ENCODE data around the gene ST14. TPM values are rescaled to one million over a fixed set of nuclear protein-coding genes. Genes with fewer than 3 reads are reported as not detected.

Gene ST14
- total RNA-seq, 1 experiment from 2014 or later, result 1.8 TPM

- ChIA-PET CTCF (no interaction called here), POLR2A (no interaction called here)
- Histone ChIP-seq H3K4me1 (ENCODE audit: control insufficient read depth, insufficient read depth, low read length) (peaks cover 9% of the 10 kb centered on the region), H3K9me3 (ENCODE audit: control insufficient read depth, insufficient read depth, low read depth, low read length) (no peaks in the 10 kb centered on the region), H3K27ac (ENCODE audit: low read length) (no peak overlapping the region), H3K4me3 (ENCODE audit: low read depth in 2 of 2, low read length in 2 of 2) (no peak overlapping the region), H3K36me3 (ENCODE audit: control insufficient read depth, insufficient read depth, low read length) (peaks cover 24% of the 10 kb centered on the region; the same call in 1 of the 2 replicates), H3K27me3 (ENCODE audit: control insufficient read depth, insufficient read depth, low read length) (no peaks in the 10 kb centered on the region)
- intact Hi-C loops (cut with micrococcal nuclease; ENCODE audit: unreplicated experiment), result no loop called here
- TF ChIP-seq, protein P1, sequence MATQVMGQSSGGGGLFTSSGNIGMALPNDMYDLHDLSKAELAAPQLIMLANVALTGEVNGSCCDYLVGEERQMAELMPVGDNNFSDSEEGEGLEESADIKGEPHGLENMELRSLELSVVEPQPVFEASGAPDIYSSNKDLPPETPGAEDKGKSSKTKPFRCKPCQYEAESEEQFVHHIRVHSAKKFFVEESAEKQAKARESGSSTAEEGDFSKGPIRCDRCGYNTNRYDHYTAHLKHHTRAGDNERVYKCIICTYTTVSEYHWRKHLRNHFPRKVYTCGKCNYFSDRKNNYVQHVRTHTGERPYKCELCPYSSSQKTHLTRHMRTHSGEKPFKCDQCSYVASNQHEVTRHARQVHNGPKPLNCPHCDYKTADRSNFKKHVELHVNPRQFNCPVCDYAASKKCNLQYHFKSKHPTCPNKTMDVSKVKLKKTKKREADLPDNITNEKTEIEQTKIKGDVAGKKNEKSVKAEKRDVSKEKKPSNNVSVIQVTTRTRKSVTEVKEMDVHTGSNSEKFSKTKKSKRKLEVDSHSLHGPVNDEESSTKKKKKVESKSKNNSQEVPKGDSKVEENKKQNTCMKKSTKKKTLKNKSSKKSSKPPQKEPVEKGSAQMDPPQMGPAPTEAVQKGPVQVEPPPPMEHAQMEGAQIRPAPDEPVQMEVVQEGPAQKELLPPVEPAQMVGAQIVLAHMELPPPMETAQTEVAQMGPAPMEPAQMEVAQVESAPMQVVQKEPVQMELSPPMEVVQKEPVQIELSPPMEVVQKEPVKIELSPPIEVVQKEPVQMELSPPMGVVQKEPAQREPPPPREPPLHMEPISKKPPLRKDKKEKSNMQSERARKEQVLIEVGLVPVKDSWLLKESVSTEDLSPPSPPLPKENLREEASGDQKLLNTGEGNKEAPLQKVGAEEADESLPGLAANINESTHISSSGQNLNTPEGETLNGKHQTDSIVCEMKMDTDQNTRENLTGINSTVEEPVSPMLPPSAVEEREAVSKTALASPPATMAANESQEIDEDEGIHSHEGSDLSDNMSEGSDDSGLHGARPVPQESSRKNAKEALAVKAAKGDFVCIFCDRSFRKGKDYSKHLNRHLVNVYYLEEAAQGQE (IDR thresholded peaks at IDR 0.05; ENCODE audit: insufficient read depth in 1 of 2, low read depth in 2 of 2, low read length in 1 of 2), result no peak
- TF ChIP-seq TCF7L2 (IDR thresholded peaks at IDR 0.05; ENCODE audit: low read depth, low read length) (no peak), POLR2AphosphoS5 (IDR thresholded peaks at IDR 0.05; ENCODE audit: low read depth, low read length) (no peak), SIN3A (IDR thresholded peaks at IDR 0.05; ENCODE audit: borderline replicate concordance, insufficient read depth, low read depth, low read length) (no peak)
- TF ChIP-seq, protein P2, sequence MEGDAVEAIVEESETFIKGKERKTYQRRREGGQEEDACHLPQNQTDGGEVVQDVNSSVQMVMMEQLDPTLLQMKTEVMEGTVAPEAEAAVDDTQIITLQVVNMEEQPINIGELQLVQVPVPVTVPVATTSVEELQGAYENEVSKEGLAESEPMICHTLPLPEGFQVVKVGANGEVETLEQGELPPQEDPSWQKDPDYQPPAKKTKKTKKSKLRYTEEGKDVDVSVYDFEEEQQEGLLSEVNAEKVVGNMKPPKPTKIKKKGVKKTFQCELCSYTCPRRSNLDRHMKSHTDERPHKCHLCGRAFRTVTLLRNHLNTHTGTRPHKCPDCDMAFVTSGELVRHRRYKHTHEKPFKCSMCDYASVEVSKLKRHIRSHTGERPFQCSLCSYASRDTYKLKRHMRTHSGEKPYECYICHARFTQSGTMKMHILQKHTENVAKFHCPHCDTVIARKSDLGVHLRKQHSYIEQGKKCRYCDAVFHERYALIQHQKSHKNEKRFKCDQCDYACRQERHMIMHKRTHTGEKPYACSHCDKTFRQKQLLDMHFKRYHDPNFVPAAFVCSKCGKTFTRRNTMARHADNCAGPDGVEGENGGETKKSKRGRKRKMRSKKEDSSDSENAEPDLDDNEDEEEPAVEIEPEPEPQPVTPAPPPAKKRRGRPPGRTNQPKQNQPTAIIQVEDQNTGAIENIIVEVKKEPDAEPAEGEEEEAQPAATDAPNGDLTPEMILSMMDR (IDR thresholded peaks at IDR 0.05), result no peak
- no peak for DNase-seq (ENCODE audit: low read depth, low spot score)
- in situ Hi-C loops (cut with HindIII; ENCODE audit: low pct_unique_long_range_greater_than_20kb, low sequenced_read_pairs), result no loop called here
- BruUV-seq (replicated peaks), result no TSS peak
- no peak for ATAC-seq
Observed at GRCh38 chr11:130144141-130144540, 15.4 kb upstream of the ST14 start.

DNA sequence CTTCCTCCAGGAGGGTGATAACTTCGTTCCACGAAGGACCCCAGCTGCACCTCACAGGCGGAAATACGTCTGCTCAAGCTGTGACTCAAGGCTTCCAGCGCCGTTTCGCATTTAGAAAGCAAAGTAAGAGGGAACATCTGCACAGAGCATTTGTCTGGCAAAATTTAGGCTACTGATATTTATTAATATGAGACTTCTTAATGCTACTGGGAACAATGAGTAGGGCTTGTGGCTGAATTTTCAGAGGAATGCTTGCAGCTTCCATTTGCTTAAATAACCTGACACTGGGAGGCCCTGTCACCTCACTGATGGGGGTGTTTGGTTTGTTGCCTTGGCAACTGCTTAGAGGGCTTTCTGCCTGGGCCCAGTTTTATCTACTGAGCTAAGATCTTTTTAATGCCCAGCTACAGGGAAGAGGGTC is 14.7 kb upstream of the ST14 start:
- Histone ChIP-seq H3K9me3 (ENCODE audit: control insufficient read depth, insufficient read depth, low read depth, low read length) (no peaks in the 10 kb centered on the region), H3K4me1 (ENCODE audit: control insufficient read depth, insufficient read depth, low read length) (peaks cover 9% of the 10 kb centered on the region), H3K36me3 (ENCODE audit: control insufficient read depth, insufficient read depth, low read length) (peaks cover 24% of the 10 kb centered on the region; the same call in 1 of the 2 replicates), H3K27ac (ENCODE audit: low read length) (no peak overlapping the region), H3K4me3 (ENCODE audit: low read depth in 2 of 2, low read length in 2 of 2) (no peak overlapping the region), H3K27me3 (ENCODE audit: control insufficient read depth, insufficient read depth, low read length) (no peaks in the 10 kb centered on the region)
- TF ChIP-seq, protein P1 (IDR thresholded peaks at IDR 0.05; ENCODE audit: insufficient read depth in 1 of 2, low read depth in 2 of 2, low read length in 1 of 2), result no peak
- no peak for TF ChIP-seq SIN3A (IDR thresholded peaks at IDR 0.05; ENCODE audit: borderline replicate concordance, insufficient read depth, low read depth, low read length)
- TF ChIP-seq, protein P2 (IDR thresholded peaks at IDR 0.05), result no peak
- intact Hi-C loops (cut with micrococcal nuclease; ENCODE audit: unreplicated experiment), result loop anchor here (5.0 kb wide), 1 partner anchor 223 kb away; no protein-coding TSS in a partner anchor
- POLR2A ChIA-PET, result no interaction called here
- CTCF ChIA-PET, result no interaction called here
- DNase-seq (ENCODE audit: low read depth, low spot score) (no peak), ATAC-seq (no peak)
- no TSS peak for BruUV-seq (replicated peaks)
- in situ Hi-C loops (cut with HindIII; ENCODE audit: low pct_unique_long_range_greater_than_20kb, low sequenced_read_pairs), result no loop called here
